GM13977 (cell line): ENCODE data around the gene RHOXF1.
"Not testable (repeated sequence)": the region's sequence is repeated elsewhere in the genome, so short reads cannot be mapped to it uniquely, and the experiment has no call there.

ENCODE experiments used
- DNase-seq: peaks from one replicate; pipeline ENCODE4 v3.0.0; 2012; ENCODE audit warnings: low spot score
- in situ Hi-C: fragments of 300-500 bp; cut with MboI; formaldehyde crosslinking; loops from one replicate; pipeline ENCODE4 v1.12.0; 2022; ENCODE audit warnings: low sequenced_read_pairs, low pct_unique_long_range_greater_than_20kb, mixed read lengths, inconsistent platforms; ENCODE audit not compliant: unreplicated experiment
- TF ChIP-seq, protein P1 (sequence below): IDR thresholded peaks from 2 replicates; pipeline ENCODE4 v1.5.1; 2012; ENCODE audit warnings: mild to moderate bottlenecking, control low read depth; ENCODE audit not compliant: insufficient read depth; ENCODE audit errors: extremely low read depth, missing control alignments

Gene RHOXF1

DNA sequence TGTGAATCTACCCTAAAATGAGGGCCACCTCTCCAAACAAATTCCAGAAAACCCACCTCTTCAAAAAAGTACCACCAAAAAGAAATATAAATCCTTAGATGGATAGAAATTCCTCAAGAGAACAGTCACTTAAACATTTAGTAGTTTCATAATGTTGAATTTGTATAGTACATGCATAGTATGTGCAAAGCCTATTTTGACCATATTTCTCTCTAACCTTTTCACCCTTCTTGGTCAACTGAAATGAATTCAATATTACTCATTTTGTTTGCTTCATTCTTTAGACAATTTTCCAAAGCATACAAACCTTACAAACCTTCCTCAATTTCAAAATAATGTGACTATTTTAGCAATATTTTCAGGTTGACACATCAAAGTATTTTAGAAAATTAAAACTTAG lies 4.1 kb downstream of the RHOXF1 start:
- in situ Hi-C loops, result loop anchor here (25.0 kb wide), 1 partner anchor 126 kb away; no protein-coding TSS in a partner anchor
- no peak for DNase-seq
- TF ChIP-seq, protein P1, sequence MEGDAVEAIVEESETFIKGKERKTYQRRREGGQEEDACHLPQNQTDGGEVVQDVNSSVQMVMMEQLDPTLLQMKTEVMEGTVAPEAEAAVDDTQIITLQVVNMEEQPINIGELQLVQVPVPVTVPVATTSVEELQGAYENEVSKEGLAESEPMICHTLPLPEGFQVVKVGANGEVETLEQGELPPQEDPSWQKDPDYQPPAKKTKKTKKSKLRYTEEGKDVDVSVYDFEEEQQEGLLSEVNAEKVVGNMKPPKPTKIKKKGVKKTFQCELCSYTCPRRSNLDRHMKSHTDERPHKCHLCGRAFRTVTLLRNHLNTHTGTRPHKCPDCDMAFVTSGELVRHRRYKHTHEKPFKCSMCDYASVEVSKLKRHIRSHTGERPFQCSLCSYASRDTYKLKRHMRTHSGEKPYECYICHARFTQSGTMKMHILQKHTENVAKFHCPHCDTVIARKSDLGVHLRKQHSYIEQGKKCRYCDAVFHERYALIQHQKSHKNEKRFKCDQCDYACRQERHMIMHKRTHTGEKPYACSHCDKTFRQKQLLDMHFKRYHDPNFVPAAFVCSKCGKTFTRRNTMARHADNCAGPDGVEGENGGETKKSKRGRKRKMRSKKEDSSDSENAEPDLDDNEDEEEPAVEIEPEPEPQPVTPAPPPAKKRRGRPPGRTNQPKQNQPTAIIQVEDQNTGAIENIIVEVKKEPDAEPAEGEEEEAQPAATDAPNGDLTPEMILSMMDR, result no peak

DNA sequence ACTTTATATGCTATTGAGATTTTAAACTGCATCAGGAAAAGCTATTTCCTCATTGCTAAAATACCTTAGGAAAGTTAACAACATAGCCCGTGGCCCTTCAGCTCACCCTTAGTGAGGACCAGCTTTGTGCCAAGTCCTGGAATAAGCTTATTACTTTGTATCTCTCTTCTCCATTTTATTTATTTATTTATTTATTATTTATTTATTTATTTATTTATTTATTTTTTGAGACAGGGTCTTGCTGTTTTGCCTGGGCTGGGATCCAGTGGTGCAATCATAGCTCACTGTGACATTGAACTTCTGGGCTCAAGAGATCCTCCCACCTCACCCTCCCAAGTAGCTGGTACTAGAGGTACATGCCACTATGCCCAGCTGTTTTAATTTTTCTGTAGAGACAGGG lies 6.3 kb downstream of the RHOXF1 start:
- DNase-seq, result no peak
- TF ChIP-seq, protein P1, result no peak
- in situ Hi-C loops, result loop anchor here (25.0 kb wide), 1 partner anchor 128 kb away; no protein-coding TSS in a partner anchor

DNA sequence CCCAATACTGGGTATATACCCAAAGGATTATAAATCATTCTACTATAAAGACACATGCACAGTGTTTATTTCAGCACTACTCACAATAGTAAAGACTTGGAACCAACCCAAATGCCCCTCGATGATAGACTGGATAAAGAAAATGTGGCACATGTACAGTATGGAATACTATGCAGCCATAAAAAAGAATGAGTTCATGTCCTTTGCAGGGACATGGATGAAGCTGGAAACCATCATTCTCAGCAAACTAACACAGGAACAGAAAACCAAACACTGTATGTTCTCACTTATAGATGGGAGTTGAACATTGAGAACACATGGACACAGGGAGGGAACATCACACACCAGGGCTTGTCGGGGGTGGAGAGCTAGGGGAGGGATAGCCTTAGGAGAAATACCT lies 11.0 kb downstream of the RHOXF1 start:
- in situ Hi-C loops, result loop anchor here (25.0 kb wide), 1 partner anchor 133 kb away; no protein-coding TSS in a partner anchor
- DNase-seq, result not testable (repeated sequence)

DNA sequence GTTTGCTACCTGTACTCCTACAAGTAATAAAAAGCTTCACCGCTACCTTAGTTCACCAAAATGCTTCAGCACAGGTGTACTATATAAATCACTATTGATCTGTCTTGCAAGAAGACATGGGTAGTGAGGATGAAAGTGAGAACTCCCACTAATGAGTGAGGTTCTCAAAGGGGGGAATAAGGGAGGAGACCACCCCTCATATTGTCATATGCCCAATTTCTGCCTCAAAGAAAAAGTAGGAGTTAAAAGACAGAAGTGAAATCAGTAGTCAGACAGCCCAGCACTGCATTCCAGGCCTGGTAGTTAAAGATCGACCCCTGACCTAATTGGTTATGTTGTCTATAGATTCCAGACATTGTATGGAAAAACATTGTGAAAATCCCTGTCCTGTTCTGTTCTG lies 14.7 kb downstream of the RHOXF1 start:
- DNase-seq, result not testable (repeated sequence)
- in situ Hi-C loops, result loop anchor here (25.0 kb wide), 1 partner anchor 136 kb away; no protein-coding TSS in a partner anchor

GRCh38 chrX:120090208-120090607 lies 25.5 kb downstream of the RHOXF1 start:
- DNase-seq, result no peak
- in situ Hi-C loops, result no loop called here
- TF ChIP-seq, protein P1, result peak; percentile 17

- DNase-seq, result no peak
- TF ChIP-seq, protein P1, result no peak
- in situ Hi-C loops, result no loop called here
Measured at GRCh38 chrX:120087289-120088017, 28.3 kb downstream of the RHOXF1 start.

DNA sequence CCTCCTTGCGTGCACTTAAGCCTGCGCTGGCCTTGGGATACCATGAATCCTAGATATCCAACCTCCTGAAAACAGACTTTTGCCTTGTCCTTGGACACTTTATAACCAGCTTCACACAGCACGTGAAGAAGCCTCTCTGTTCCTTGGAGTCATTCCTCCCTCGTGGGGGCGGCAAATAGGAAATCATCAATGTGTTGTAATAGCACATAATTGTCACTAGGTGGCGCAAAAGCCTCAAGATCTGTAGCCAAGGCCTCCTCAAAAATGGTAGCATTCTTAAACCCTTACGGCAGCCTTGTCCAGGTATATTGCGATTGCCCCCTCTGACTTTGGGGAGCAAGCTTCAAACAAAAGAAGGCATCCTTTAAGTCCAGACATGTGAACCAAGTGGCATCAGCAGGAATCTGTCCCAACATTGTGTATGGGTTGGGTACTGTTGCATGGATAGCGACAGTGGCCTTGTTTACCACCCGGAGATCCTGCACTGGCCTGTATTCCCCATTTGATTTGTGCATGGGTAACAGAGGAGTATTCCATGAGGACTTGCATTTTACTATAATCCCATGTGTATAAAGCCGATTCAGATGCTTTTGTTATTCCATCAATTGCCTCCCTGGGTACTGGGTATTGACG lies 30.0 kb downstream of the RHOXF1 start:
- in situ Hi-C loops, DNase-seq: not testable (repeated sequence)

- DNase-seq, in situ Hi-C loops: not testable (repeated sequence)
Measured at GRCh38 chrX:120077590-120077989, 38.1 kb downstream of the RHOXF1 start, which contains the start of gene RHOXF2B. Gene RHOXF2B, minus strand, starts transcription at chrX:120077690. Its CDS starts 138 bp downstream, at chrX:120077552.

- DNase-seq, in situ Hi-C loops: not testable (repeated sequence)
Measured at GRCh38 chrX:120066169-120066568, 49.5 kb downstream of the RHOXF1 start.
